GM21737 (cell line): ENCODE data around the gene DDX50.
A peak's percentile ranks its signal among the peaks of the same experiment; 100 is the strongest.
"Not testable (repeated sequence)": the region's sequence is repeated elsewhere in the genome, so short reads cannot be mapped to it uniquely, and the experiment has no call there.

ENCODE experiments used
- ATAC-seq: cut with Tn5 transposase; IDR thresholded peaks from one replicate; pipeline ENCODE4 v1.9.1; 2021; ENCODE audit warnings: mild to moderate bottlenecking, moderate library complexity; ENCODE audit not compliant: unreplicated experiment

DDX50 gene

GRCh38 chr10:68901105-68901927 lies at the start of gene DDX50:
Gene DDX50 (plus strand): TSS chr10:68901315. CDS start chr10:68901385, 70 bp downstream.
- ATAC-seq: peak; percentile 95

- no peak for ATAC-seq
These were observed 44.8 kb upstream of the DDX50 start for GRCh38 chr10:68856352-68856751.

- ATAC-seq: no peak
These were observed 44.1 kb upstream of the DDX50 start for GRCh38 chr10:68857005-68857404.

GRCh38 chr10:68861253-68861652 lies 39.9 kb upstream of the DDX50 start:
- ATAC-seq: no peak

- ATAC-seq: no peak
These were observed 36.5 kb upstream of the DDX50 start for GRCh38 chr10:68864611-68865010.

GRCh38 chr10:68868173-68868572 lies 32.9 kb upstream of the DDX50 start:
- not testable (repeated sequence) for ATAC-seq

GRCh38 chr10:68869623-68870022 lies 31.5 kb upstream of the DDX50 start:
- ATAC-seq: no peak

GRCh38 chr10:68870061-68870460 lies 31.1 kb upstream of the DDX50 start:
- no peak for ATAC-seq

- no peak for ATAC-seq
These were observed 30.5 kb upstream of the DDX50 start for GRCh38 chr10:68870545-68871104.

- no peak for ATAC-seq
These were observed 29.9 kb upstream of the DDX50 start for GRCh38 chr10:68871105-68871711.

- ATAC-seq: no peak
These were observed 29.3 kb upstream of the DDX50 start for GRCh38 chr10:68871731-68872342.

GRCh38 chr10:68876246-68877138 lies 24.6 kb upstream of the DDX50 start:
- ATAC-seq: no peak

GRCh38 chr10:68877482-68878110 lies 23.5 kb upstream of the DDX50 start:
- ATAC-seq: no peak

GRCh38 chr10:68878496-68878895 lies 22.6 kb upstream of the DDX50 start:
- no peak for ATAC-seq

GRCh38 chr10:68879628-68880027 lies 21.5 kb upstream of the DDX50 start:
- ATAC-seq: no peak

GRCh38 chr10:68880181-68880580 lies 20.9 kb upstream of the DDX50 start:
- ATAC-seq: no peak

GRCh38 chr10:68895041-68895440 lies 6.1 kb upstream of the DDX50 start:
- ATAC-seq: no peak

- ATAC-seq: no peak
These were observed 3.8 kb upstream of the DDX50 start for GRCh38 chr10:68897336-68897741.

GRCh38 chr10:68899186-68899745 lies 1.8 kb upstream of the DDX50 start:
- no peak for ATAC-seq
